Measurements from ENCODE around the gene HSP90AB1. TPM values are rescaled to one million over a fixed set of nuclear protein-coding genes. Genes with fewer than 3 reads are reported as not detected.

HSP90AB1 gene
- polyA plus RNA-seq, 1 of the 3 experiments (the other 2 are of a cell fraction), result 843 TPM

GRCh38 chr6:44265722-44266233 lies 18.9 kb downstream of the HSP90AB1 start:
- CTCF ChIA-PET, result interaction anchor here (1.0 to 9.1 kb wide), 5 partner anchors 10 to 70 kb away, joined by 3 to 238 read pairs (median 59); partner anchors contain the start of gene SLC35B2
- H3K36me3 ChIP-seq (replicated peaks in 1 of 2; ENCODE audit: control insufficient read depth in 1 of 2, insufficient read depth in 2 of 2, low read length in 1 of 2), result peaks cover 0 to 2% of the 10 kb centered on the region in 2 experiments
- POLR2A ChIA-PET, result no interaction called here
- no peaks in the 10 kb centered on the region for H3K9me3 ChIP-seq
- H3K27me3 ChIP-seq (ENCODE audit: insufficient read depth), result peaks cover 20% of the 10 kb centered on the region
- TF ChIP-seq GABPA (IDR thresholded peaks at IDR 0.05; ENCODE audit: low read depth), result no peak
- no peak for TF ChIP-seq ZBTB33 (IDR thresholded peaks at IDR 0.05; ENCODE audit: borderline replicate concordance, low read depth)
- no peak for TF ChIP-seq TCF12 (IDR thresholded peaks at IDR 0.05)
- TF ChIP-seq MAX (IDR thresholded peaks at IDR 0.05; ENCODE audit: low read depth), result no peak
- TF ChIP-seq MXI1 (IDR thresholded peaks at IDR 0.05; ENCODE audit: low read depth, low read length), result no peak
- no peak for TF ChIP-seq JUND (IDR thresholded peaks at IDR 0.05)
- no peaks in the 10 kb centered on the region for H4K20me1 ChIP-seq (ENCODE audit: insufficient read depth)
- peaks cover 16 to 35% of the 10 kb centered on the region in 2 experiments; a peak in 2 of 4 replicates for H3K4me1 ChIP-seq (ENCODE audit: control insufficient read depth in 1 of 2, insufficient read depth in 2 of 2, low read depth in 1 of 2, low read length in 1 of 2)
- no peak for DNase-seq
- peaks cover 11% of the 10 kb centered on the region for H3F3A ChIP-seq (replicated peaks; ENCODE audit: insufficient read depth)
- peak overlapping the region; percentile 94; the same call in 1 of the 2 replicates for H3K4me2 ChIP-seq
- 70% methylated on average over 17 of the region's 17 CpGs for WGBS (ENCODE audit: low lambda C conversion rate)
- no peak overlapping the region for H2AFZ ChIP-seq (ENCODE audit: low read depth)
- H3K27ac ChIP-seq (ENCODE audit: low read depth in 2 of 2, low read length in 1 of 2), result no peak overlapping the region
- H3K79me2 ChIP-seq (ENCODE audit: insufficient read depth), result peaks cover 21% of the 10 kb centered on the region; the same call in 1 of the 2 replicates
- H3K9ac ChIP-seq, result no peak overlapping the region
- H3K4me3 ChIP-seq (ENCODE audit: low read depth in 2 of 2, low read length in 1 of 2), result peak overlapping the region in 1 of 2 experiments; percentile 89; a peak in 1 of 4 replicates
- H3K9me2 ChIP-seq, result no peaks in the 10 kb centered on the region

GRCh38 chr6:44266347-44266746 lies 19.4 kb downstream of the HSP90AB1 start:
- Histone ChIP-seq H2AFZ (ENCODE audit: low read depth) (no peak overlapping the region), H3K79me2 (ENCODE audit: insufficient read depth) (peaks cover 21% of the 10 kb centered on the region; the same call in 1 of the 2 replicates), H3K36me3 (replicated peaks in 1 of 2; ENCODE audit: control insufficient read depth in 1 of 2, insufficient read depth in 2 of 2, low read length in 1 of 2) (no peaks in the 10 kb centered on the region), H3F3A (replicated peaks; ENCODE audit: insufficient read depth) (peaks cover 11% of the 10 kb centered on the region), H3K9me2 (no peaks in the 10 kb centered on the region), H3K27me3 (ENCODE audit: insufficient read depth) (peaks cover 22% of the 10 kb centered on the region), H3K4me1 (ENCODE audit: control insufficient read depth in 1 of 2, insufficient read depth in 2 of 2, low read depth in 1 of 2, low read length in 1 of 2) (peaks cover 16 to 37% of the 10 kb centered on the region in 2 experiments; a peak in 2 of 4 replicates), H3K27ac (ENCODE audit: low read depth in 2 of 2, low read length in 1 of 2) (no peak overlapping the region), H3K4me3 (ENCODE audit: low read depth in 2 of 2, low read length in 1 of 2) (no peak overlapping the region), H3K9ac (no peak overlapping the region), H3K4me2 (no peak overlapping the region), H4K20me1 (ENCODE audit: insufficient read depth) (no peaks in the 10 kb centered on the region), H3K9me3 (no peaks in the 10 kb centered on the region)
- 74% methylated on average over 3 of the region's 3 CpGs for WGBS (ENCODE audit: low lambda C conversion rate)
- DNase-seq, result no peak
- CTCF ChIA-PET, result interaction anchor here (0.8 to 9.1 kb wide), 14 partner anchors 11 to 193 kb away, joined by 3 to 238 read pairs (median 12); partner anchors contain the start of genes AARS2, HSP90AB1, SLC35B2 and SPATS1
- POLR2A ChIA-PET, result interaction anchor here (0.8 kb wide), 1 partner anchor 39 kb away, joined by 4 read pairs; no protein-coding TSS in a partner anchor
- TF ChIP-seq ZBTB33 (IDR thresholded peaks at IDR 0.05; ENCODE audit: borderline replicate concordance, low read depth), result no peak
- TF ChIP-seq PBX3 (IDR thresholded peaks at IDR 0.05), result no peak
- no peak for TF ChIP-seq POLR2AphosphoS5 (IDR thresholded peaks at IDR 0.05; ENCODE audit: low read depth, low read length)
- no peak for TF ChIP-seq EZH2phosphoT487 (IDR thresholded peaks at IDR 0.05; ENCODE audit: borderline replicate concordance, low read depth)
- TF ChIP-seq SMC3 (IDR thresholded peaks at IDR 0.05; ENCODE audit: low read depth, low read length), result no peak
- TF ChIP-seq FOXJ3 (CRISPR knock-in tag; IDR thresholded peaks at IDR 0.05), result no peak
- no peak for TF ChIP-seq NRF1 (IDR thresholded peaks at IDR 0.05; ENCODE audit: low read depth, low read length)
- TF ChIP-seq JUND (IDR thresholded peaks at IDR 0.05), result no peak
- TF ChIP-seq USF1 (IDR thresholded peaks at IDR 0.05; ENCODE audit: borderline replicate concordance, low read depth), result no peak
- TF ChIP-seq IRF3 (IDR thresholded peaks at IDR 0.05; ENCODE audit: low read depth, low read length), result no peak
- no peak for TF ChIP-seq NFIC (IDR thresholded peaks at IDR 0.05; ENCODE audit: borderline replicate concordance)
- no peak for TF ChIP-seq TEAD4 (IDR thresholded peaks at IDR 0.05; ENCODE audit: borderline replicate concordance, insufficient read depth)
- TF ChIP-seq TCF12 (IDR thresholded peaks at IDR 0.05), result no peak
- TF ChIP-seq CTCF (IDR thresholded peaks at IDR 0.05), result no peak

Data from SK-N-SH (cell line).